HG03097 (cell line): ENCODE measurements around the gene TH.

Source experiments
- ATAC-seq: cut with Tn5 transposase; IDR thresholded peaks from one replicate; pipeline ENCODE4 v1.9.1; 2021; ENCODE audit not compliant: unreplicated experiment, low FRiP score

The TH gene

DNA sequence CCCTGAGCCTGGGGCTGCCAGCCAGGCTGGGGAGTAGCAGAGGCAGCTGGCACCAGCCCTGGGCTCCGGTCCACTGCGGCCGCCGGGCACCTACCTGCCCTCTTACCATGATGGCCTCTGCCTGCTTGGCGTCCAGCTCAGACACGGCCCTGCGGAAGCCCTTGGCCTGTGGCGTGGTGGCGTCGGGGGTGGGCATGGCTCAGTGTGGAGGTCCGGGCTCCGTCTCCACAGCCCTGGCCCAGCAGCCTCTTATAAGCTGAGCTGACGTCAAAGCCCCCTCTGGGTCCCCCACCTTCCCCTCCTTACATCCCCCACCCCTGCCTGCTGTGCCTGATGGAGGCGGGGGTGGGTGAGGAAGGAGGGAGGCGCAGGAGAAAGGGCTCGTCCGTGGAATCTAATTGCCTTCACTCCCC, at the start of gene TH:
TSS of gene TH (minus strand) at position 225 of the 413 bp plus-strand sequence. CDS start at position 196, 29 bp downstream.
- no peak for ATAC-seq

- no peak for ATAC-seq
Measured at GRCh38 chr11:2221024-2221423, 49.4 kb upstream of the TH start.

- no peak for ATAC-seq
Measured at GRCh38 chr11:2220173-2220771, 48.7 kb upstream of the TH start.

GRCh38 chr11:2219318-2220017, 47.9 kb upstream of the TH start:
- ATAC-seq = no peak

DNA sequence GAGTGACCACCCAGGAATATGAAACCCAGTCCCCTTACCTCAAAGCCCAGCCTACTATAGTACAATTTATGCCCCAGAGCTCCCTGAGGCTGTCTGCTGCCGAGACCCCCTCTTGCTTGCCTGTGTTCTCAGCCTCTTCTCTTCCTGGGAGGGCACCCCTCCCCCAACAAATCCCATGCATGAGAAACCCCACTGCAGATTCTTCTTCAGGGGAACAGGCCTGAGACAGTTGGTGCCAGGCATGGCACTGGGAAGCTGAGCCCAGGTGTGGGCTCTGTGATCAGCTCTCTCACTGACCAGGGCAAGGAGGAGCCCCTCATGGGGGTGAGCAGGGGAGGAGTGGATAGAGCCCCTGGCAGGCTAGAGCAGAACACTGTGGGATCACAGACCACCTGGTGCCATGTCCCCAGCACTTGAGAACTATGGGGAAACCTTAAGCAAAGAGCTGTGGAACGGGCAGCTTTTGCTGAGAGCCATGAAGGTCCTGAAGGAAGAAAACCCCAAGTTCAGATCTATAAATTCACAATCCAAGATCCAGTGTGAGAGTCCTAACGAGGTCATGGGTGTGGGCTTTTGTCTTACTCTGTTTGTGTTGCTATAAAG, 46.5 kb upstream of the TH start:
- ATAC-seq = no peak

DNA sequence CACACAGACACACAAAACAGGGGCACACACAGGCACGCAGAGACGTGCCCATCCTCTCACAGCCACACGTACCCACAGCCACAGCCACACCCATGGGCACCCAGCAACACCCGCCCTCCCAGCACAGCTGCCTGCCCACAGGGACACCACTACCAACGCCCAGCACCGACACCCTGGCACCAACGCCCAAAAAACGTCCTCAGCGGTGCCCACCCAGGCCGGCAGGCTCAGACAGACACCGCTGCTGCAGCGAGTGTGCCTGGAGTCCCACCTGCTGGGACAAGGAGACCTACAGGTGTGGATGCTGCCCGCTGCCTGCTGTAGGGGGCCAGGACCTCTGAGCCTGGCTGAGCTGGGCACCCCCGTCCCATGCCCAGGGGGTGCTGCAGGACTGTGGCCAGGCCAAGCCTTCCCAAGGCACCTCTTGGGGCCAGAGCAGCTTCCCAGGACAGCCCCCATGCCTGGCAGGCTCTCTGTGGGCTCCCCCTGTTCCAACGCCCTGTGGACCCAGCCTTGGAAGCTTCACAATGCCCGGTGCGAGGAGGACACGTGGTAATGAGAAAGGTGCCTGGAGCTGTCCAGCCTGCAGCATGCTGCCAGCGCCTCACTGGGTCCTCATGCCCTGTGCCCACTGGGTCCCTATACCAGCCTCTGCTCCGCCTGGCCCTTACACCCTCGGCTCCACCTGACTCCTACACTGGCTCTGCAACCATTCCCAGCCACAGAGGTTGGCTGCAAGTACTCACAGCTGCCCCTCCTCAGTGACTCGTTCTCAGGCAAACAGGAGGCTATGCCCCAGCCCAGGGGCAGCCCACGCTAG, 45.8 kb upstream of the TH start:
- ATAC-seq = no peak

- no peak for ATAC-seq
Measured at GRCh38 chr11:2216400-2217064, 44.9 kb upstream of the TH start.

DNA sequence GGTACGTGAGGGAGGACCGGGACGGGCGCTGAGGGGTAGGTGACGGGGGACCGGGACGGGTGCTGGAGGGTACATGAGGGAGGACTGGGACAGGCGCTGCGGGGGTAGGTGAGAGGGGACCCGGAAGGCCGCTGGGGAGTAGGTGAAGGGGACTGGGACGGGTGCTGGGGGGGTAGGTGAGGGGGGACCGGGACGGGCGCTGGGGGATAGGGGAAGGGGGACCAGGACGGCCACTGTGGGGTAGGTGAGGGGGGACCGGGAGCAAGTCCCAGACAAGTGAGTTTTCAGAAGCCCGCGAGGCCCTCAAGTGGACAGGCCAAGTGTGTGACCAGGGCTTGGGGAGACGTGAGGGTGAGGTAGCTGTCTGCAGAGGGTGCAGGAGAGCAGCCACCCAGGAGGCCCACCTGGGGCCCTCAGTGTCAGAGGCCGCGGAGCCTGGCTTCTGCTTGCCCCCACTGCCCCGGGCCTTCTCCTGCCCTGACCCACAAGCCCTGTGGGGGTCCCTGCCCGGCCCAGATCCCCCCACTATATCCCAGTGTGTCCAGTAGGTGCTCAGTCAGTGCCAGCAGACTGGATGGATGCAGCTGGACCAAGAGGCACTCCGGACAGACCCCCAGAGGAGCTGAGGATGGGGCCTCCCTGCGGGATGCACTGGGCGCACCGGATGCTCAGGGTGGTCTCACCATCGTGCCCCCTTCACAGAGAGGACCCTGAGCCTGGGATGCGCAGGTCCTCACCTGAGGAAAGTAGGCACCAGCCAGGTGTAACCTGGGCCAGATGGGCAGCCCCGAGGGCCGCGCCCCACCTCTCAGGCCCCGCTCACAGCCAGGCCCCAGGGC, 44.2 kb upstream of the TH start:
- no peak for ATAC-seq

DNA sequence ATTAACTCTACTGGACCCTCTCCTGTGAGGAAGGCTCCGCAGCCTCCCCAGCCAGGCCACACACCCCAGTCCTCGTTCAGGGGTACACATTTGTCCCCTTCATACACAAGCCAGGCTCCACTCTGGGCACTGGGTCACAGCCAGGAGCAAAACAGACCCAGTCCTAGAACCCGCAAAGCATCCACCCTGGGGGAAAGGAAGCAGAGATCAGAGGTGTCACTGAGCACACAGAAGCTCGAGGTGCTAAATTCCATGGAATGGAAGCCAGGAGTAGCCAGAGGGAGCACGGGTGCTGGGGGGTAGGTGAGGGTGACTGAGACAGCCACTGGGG, 43.6 kb upstream of the TH start:
- no peak for ATAC-seq

- ATAC-seq = no peak
Measured at GRCh38 chr11:2214527-2215229, 43.1 kb upstream of the TH start.

DNA sequence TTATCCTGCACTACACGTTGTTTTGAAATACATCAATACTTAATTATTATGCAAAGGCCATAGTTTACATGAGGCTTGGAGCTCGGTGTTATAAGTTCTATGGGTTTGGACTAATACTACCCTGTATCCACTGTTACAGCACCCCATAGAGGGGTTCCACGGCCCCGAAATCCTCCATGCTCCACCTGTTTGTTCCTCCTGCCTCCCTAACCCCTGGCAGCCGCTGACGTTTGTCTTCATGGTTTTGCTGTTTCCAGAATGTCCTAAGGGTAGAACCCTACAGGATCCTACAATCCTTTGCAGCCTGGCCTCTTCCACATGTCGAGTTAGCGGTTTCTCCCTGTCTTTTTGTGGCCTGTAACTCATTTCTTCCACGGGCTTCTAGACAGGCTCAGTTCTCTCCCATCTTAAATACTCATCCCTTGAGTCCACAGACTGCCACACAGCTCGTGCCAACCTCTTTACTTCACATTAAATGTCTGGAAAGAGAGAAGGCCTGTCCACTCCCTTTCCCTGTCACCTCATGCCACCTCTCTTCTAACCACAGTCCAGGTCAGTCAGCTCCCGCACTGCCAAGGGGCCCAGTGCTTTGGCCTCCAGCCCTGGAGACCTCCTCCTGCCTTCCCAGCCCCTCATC, 42.4 kb upstream of the TH start:
- ATAC-seq = no peak

DNA sequence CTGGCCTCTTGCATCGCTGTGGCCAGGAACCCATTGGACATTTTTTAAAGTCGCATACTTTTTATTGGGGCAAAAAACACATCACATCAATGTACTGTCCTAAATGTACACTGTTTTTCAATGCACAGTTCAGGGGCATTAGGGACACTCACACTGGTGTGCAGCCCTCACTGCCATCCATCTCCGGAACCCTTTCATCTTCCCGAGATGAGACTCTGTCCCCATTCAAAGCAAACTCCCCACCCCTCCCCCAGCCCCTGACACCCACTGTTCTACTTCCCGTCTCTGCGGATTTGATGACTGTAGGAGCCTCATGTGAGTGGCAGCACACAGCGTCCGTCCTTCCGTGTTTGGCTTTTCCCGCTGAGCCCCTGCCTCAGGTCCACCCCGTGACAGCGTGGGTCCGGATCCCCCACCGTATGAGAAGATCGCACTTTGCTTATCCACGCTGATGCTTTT, 41.8 kb upstream of the TH start:
- ATAC-seq = no peak

- ATAC-seq = no peak
Measured at GRCh38 chr11:2212411-2213251, 41.0 kb upstream of the TH start.

GRCh38 chr11:2211113-2211971, 39.7 kb upstream of the TH start:
- ATAC-seq = no peak

- ATAC-seq = no peak
Measured at GRCh38 chr11:2210366-2211112, 38.9 kb upstream of the TH start.

DNA sequence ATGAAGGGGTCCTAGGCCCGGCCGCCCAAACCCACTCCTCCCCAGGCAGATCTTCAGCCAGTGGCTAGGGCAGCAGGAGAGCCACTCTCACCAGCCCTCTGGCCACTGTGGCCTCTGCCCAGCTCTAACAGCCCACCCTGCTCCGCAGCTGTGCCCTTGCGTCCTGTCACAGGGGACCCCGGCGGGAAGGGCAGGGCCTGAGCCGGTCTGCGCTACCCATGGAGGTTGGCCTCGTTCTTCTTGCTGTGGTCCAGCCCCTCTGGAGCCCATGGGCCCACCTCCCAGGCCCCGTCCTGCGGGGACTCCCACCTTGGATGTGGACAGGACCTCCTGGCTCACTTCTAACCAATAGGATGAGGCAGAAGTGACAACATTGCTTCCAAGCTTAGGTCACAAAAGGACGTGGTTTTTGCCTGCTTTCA, 38.3 kb upstream of the TH start:
- no peak for ATAC-seq
